ENCODE data around the gene CFAP74. TPM values are rescaled to one million over a fixed set of nuclear protein-coding genes. Genes with fewer than 3 reads are reported as not detected.

The CFAP74 gene
- total and polyA plus RNA-seq, 9 of the 15 experiments (the other 6 are each of a cell fraction or from before 2014, with no cell fraction given), result 0.03 to 0.15 (median 0.05) TPM; not detected in 6

DNA sequence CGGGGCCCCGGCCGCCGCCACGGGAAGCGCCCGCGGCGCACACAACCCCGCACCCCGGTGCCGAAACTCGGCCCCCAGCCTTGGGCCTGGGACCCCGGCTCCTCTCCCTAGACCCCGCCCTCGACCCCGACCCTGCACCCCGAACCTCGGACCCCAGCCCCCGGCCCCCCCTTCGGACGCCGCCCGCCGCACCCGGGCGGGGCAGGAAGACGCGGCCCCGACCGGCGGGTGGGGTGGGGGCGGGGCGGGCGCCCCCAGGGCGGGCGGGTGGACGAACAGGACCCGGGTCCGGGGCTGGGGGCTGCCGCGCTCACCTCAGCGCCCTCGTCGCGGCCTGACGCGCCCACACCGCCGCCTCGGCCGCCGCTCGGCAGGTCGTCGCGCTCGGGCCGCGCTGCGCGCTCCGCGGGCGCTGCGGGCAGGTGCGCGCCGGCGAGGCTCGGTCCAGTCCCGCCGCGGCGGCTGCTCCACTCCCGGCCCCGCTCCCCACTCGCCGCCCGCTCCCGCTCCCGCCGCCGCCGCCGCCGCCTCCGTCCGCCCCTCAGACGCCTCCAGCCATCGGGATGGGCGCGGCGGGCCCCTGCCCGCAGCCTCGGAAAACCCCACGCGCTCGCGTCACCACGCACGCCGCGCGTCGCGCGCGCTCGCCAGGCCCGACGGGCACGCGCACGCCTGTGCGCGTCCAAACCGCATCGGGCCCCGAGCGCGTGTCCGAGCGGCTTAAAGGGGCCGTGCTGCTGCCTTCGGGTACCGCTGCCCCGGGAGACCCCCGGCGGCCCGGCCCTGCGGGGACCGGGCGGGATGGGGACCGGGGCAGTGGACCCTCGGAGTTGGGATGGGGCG lies 112.9 kb downstream of the CFAP74 start, which contains the start of gene GNB1 (continued):
- TF ChIP-seq, protein P1, sequence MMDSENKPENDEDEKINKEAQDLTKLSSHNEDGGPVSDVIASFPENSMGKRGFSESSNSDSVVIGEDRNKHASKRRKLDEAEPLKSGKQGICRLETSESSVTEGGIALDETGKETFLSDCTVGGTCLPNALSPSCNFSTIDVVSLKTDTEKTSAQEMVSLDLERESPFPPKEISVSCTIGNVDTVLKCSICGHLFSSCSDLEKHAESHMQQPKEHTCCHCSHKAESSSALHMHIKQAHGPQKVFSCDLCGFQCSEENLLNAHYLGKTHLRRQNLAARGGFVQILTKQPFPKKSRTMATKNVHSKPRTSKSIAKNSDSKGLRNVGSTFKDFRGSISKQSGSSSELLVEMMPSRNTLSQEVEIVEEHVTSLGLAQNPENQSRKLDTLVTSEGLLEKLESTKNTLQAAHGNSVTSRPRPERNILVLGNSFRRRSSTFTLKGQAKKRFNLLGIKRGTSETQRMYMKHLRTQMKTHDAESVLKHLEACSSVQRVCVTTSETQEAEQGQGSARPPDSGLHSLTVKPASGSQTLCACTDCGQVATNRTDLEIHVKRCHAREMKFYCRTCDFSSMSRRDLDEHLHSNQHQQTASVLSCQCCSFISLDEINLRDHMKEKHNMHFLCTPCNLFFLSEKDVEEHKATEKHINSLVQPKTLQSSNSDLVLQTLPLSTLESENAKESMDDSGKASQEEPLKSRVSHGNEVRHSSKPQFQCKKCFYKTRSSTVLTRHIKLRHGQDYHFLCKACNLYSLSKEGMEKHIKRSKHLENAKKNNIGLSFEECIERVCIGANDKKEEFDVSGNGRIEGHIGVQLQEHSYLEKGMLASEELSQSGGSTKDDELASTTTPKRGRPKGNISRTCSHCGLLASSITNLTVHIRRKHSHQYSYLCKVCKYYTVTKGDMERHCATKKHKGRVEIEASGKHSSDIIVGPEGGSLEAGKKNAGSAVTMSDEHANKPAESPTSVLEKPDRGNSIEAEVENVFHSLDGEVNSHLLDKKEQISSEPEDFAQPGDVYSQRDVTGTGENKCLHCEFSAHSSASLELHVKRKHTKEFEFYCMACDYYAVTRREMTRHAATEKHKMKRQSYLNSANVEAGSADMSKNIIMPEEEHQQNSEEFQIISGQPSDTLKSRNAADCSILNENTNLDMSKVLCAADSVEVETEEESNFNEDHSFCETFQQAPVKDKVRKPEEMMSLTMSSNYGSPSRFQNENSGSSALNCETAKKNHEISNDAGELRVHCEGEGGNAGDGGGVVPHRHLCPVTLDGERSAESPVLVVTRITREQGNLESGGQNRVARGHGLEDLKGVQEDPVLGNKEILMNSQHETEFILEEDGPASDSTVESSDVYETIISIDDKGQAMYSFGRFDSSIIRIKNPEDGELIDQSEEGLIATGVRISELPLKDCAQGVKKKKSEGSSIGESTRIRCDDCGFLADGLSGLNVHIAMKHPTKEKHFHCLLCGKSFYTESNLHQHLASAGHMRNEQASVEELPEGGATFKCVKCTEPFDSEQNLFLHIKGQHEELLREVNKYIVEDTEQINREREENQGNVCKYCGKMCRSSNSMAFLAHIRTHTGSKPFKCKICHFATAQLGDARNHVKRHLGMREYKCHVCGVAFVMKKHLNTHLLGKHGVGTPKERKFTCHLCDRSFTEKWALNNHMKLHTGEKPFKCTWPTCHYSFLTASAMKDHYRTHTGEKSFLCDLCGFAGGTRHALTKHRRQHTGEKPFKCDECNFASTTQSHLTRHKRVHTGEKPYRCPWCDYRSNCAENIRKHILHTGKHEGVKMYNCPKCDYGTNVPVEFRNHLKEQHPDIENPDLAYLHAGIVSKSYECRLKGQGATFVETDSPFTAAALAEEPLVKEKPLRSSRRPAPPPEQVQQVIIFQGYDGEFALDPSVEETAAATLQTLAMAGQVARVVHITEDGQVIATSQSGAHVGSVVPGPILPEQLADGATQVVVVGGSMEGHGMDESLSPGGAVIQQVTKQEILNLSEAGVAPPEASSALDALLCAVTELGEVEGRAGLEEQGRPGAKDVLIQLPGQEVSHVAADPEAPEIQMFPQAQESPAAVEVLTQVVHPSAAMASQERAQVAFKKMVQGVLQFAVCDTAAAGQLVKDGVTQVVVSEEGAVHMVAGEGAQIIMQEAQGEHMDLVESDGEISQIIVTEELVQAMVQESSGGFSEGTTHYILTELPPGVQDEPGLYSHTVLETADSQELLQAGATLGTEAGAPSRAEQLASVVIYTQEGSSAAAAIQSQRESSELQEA (IDR thresholded peaks at IDR 0.05; ENCODE audit: low read depth), result no peak
- TF ChIP-seq ZNF766 (CRISPR knock-in tag; conservative IDR thresholded peaks at IDR 0.05) (peak; percentile 95), SIN3B (IDR thresholded peaks at IDR 0.05; ENCODE audit: low read depth) (no peak; the same call in none of the 2 replicates), ZBTB7A (IDR thresholded peaks at IDR 0.05; ENCODE audit: borderline replicate concordance, control insufficient read depth, low read depth, low read length) (peak; percentile 91), IFI16 (CRISPR knock-in tag; IDR thresholded peaks at IDR 0.05) (no peak), MEF2D (tag; conservative IDR thresholded peaks at IDR 0.05; ENCODE audit: low read depth) (no peak), TARDBP (IDR thresholded peaks at IDR 0.05) (peak; percentile 92; the same call in 1 of the 2 replicates), PYGO2 (tag; IDR thresholded peaks at IDR 0.05) (no peak), E2F3 (CRISPR knock-in tag; IDR thresholded peaks at IDR 0.05) (peak; percentile 79), ZNF121 (CRISPR knock-in tag; conservative IDR thresholded peaks at IDR 0.05) (no peak), SMARCE1 (IDR thresholded peaks at IDR 0.05) (no peak), ZNF347 (CRISPR knock-in tag; IDR thresholded peaks at IDR 0.05; ENCODE audit: low read depth) (no peak), ZNF589 (CRISPR knock-in tag; IDR thresholded peaks at IDR 0.05; ENCODE audit: low read depth) (peak; percentile 92), JUN (IDR thresholded peaks at IDR 0.05; ENCODE audit: borderline replicate concordance, low read depth, low read length) (peak; percentile 63; the same call in 1 of the 2 replicates), JUN (CRISPR knock-in tag; IDR thresholded peaks at IDR 0.05; ENCODE audit: borderline replicate concordance) (no peak)
- TF ChIP-seq, protein P2, sequence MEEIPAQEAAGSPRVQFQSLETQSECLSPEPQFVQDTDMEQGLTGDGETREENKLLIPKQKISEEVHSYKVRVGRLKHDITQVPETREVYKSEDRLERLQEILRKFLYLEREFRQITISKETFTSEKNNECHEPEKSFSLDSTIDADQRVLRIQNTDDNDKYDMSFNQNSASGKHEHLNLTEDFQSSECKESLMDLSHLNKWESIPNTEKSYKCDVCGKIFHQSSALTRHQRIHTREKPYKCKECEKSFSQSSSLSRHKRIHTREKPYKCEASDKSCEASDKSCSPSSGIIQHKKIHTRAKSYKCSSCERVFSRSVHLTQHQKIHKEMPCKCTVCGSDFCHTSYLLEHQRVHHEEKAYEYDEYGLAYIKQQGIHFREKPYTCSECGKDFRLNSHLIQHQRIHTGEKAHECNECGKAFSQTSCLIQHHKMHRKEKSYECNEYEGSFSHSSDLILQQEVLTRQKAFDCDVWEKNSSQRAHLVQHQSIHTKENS (CRISPR knock-in tag; IDR thresholded peaks at IDR 0.05), result no peak
- TF ChIP-seq, protein P3, sequence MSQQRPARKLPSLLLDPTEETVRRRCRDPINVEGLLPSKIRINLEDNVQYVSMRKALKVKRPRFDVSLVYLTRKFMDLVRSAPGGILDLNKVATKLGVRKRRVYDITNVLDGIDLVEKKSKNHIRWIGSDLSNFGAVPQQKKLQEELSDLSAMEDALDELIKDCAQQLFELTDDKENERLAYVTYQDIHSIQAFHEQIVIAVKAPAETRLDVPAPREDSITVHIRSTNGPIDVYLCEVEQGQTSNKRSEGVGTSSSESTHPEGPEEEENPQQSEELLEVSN (IDR thresholded peaks at IDR 0.05; ENCODE audit: borderline replicate concordance in 1 of 2, extremely low read depth in 1 of 2, insufficient read depth in 1 of 2, insufficient read length in 1 of 2, low read depth in 1 of 2, low read length in 1 of 2, poor library complexity in 1 of 2, severe bottlenecking in 1 of 2), result peak; percentile 48 to 89
